Measurements from ENCODE around the gene RETREG2. TPM values are rescaled to one million over a fixed set of nuclear protein-coding genes. Genes with fewer than 3 reads are reported as not detected.

Gene RETREG2
- total RNA-seq, 4 donors from 2014 or later, result 18.2 to 216 (median 74.9) TPM

DNA sequence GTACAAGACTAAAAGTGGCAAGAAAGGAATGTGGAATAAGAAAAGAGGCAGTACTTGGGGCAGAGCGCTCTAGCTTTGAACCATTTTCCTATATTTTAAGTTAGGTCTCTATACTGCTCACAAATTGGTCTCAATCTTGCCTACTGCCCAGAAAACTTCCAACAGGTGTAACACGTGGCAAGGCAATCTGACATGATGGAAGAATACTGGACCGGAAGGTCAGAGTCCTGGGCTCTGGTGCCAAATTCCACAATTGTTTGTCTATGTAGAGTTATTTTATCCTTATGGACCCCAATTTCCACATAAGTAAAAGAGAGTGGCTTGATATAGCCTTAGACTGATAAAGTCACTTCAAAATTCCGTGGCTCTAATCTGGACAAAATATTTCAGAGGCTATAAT lies 46.3 kb upstream of the RETREG2 start:
- Histone ChIP-seq H3K9me3 (no peaks in the 10 kb centered on the region), H3K27ac (no peak overlapping the region), H3K36me3 (no peaks in the 10 kb centered on the region), H3K27me3 (no peaks in the 10 kb centered on the region), H3K4me1 (no peaks in the 10 kb centered on the region), H3K4me3 (no peak overlapping the region)
- no peak for TF ChIP-seq POLR2A (IDR thresholded peaks at IDR 0.05)
- TF ChIP-seq, protein P1, sequence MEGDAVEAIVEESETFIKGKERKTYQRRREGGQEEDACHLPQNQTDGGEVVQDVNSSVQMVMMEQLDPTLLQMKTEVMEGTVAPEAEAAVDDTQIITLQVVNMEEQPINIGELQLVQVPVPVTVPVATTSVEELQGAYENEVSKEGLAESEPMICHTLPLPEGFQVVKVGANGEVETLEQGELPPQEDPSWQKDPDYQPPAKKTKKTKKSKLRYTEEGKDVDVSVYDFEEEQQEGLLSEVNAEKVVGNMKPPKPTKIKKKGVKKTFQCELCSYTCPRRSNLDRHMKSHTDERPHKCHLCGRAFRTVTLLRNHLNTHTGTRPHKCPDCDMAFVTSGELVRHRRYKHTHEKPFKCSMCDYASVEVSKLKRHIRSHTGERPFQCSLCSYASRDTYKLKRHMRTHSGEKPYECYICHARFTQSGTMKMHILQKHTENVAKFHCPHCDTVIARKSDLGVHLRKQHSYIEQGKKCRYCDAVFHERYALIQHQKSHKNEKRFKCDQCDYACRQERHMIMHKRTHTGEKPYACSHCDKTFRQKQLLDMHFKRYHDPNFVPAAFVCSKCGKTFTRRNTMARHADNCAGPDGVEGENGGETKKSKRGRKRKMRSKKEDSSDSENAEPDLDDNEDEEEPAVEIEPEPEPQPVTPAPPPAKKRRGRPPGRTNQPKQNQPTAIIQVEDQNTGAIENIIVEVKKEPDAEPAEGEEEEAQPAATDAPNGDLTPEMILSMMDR (IDR thresholded peaks at IDR 0.05), result no peak
- no peak for DNase-seq
- intact Hi-C loops (cut with DNase I; ENCODE audit: low total_unique reads), result no loop called here

DNA sequence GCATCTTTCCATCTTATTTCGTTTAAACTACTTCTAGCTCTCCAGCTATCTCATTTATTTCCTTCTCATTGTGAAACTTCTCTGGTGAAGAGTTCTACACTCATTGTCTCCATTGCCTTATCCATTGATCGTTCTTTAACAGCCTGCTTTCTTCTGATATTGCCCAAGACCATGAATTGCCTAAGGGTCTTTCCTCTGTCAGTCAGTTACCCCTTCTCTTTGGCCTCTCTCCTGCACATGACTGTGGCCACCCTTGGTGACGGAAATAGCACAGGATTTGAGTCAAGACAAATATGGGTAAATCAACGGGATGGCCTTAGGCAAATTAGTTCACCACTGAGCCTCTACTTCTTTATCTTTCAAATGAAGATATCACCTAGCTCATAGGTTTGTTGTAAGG lies 44.1 kb upstream of the RETREG2 start:
- no peak for DNase-seq
- TF ChIP-seq, protein P1 (IDR thresholded peaks at IDR 0.05), result no peak
- TF ChIP-seq POLR2A (IDR thresholded peaks at IDR 0.05), result no peak
- intact Hi-C loops (cut with DNase I; ENCODE audit: low total_unique reads), result no loop called here
- Histone ChIP-seq H3K27me3 (no peaks in the 10 kb centered on the region), H3K36me3 (no peaks in the 10 kb centered on the region), H3K9me3 (no peaks in the 10 kb centered on the region), H3K4me1 (no peaks in the 10 kb centered on the region), H3K4me3 (no peak overlapping the region), H3K27ac (no peak overlapping the region)

DNA sequence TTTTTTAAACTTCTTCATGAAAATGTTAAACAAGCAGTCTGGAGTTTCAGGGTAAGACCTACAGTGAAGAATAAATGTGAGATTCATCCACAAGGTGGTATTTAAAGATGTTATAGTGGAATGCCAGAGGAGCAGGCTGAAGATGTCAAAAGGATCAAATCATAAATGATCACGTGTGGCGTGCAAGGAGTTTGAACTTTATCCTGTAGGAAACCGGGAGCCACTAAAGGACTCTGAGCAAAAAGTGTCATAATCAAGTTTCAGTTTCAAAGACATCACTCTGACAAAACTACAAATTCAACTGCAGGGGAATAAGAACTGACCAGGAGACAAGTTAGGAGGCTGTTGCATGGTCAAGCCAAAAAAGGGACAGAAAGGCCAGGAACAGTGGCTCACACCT lies 37.4 kb upstream of the RETREG2 start:
- no peaks in the 10 kb centered on the region for H3K36me3 ChIP-seq
- intact Hi-C loops (cut with DNase I; ENCODE audit: low total_unique reads), result no loop called here
- no peak for DNase-seq
- H3K27ac ChIP-seq, result no peak overlapping the region
- no peak for TF ChIP-seq POLR2A (IDR thresholded peaks at IDR 0.05)
- TF ChIP-seq, protein P1 (IDR thresholded peaks at IDR 0.05), result no peak
- H3K4me3 ChIP-seq, result no peak overlapping the region
- no peaks in the 10 kb centered on the region for H3K4me1 ChIP-seq
- no peaks in the 10 kb centered on the region for H3K27me3 ChIP-seq
- no peaks in the 10 kb centered on the region for H3K9me3 ChIP-seq

DNA sequence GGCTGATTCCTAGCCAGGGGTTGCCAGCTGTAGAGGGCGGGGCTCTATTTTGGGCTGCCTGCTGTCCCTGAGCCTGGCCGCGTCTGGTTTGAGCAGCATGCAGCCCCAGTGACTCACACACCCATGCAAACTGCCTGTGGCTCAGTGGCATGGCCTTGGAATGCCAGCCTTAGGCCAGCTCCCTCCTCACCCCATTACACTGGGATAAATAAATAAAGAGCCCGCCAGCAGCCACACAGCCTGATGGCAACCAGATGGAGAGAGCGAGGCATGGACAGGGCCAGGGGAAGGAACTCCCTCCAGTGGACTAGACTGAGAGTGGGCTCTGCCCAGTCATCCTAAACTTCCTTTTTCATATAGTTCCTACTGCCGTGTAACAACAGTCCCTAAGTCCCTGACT lies 35.7 kb upstream of the RETREG2 start:
- H3K9me3 ChIP-seq, result no peaks in the 10 kb centered on the region
- H3K27ac ChIP-seq, result no peak overlapping the region
- intact Hi-C loops (cut with DNase I; ENCODE audit: low total_unique reads), result no loop called here
- DNase-seq, result no peak
- TF ChIP-seq, protein P1 (IDR thresholded peaks at IDR 0.05), result no peak
- no peak for TF ChIP-seq POLR2A (IDR thresholded peaks at IDR 0.05)
- H3K36me3 ChIP-seq, result no peaks in the 10 kb centered on the region
- no peak overlapping the region for H3K4me3 ChIP-seq
- H3K27me3 ChIP-seq, result no peaks in the 10 kb centered on the region
- H3K4me1 ChIP-seq, result no peaks in the 10 kb centered on the region

DNA sequence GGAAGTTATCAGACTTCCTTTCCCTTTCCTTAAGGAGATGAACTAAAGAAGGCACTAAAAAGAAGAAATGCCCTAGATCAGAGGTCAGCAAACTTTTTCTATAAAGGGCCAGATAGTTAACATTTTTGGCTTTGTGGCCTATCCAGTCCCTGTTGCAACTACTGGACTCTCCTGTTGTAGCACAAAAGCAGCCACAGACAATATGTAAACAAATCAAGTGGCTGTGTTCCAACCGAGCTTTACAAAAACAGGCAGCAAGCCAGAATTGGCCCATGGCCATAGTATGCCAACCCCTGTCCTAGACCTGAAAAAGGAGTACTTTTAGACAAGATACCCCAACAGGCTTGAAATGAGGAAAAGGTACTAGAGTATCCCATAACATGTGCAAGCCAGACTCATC lies 28.4 kb upstream of the RETREG2 start:
- H3K4me1 ChIP-seq, result no peaks in the 10 kb centered on the region
- H3K4me3 ChIP-seq, result no peak overlapping the region
- H3K9me3 ChIP-seq, result no peaks in the 10 kb centered on the region
- H3K36me3 ChIP-seq, result no peaks in the 10 kb centered on the region
- no peak for DNase-seq
- H3K27me3 ChIP-seq, result no peaks in the 10 kb centered on the region
- intact Hi-C loops (cut with DNase I; ENCODE audit: low total_unique reads), result no loop called here
- no peak overlapping the region for H3K27ac ChIP-seq
- TF ChIP-seq, protein P1 (IDR thresholded peaks at IDR 0.05), result no peak
- TF ChIP-seq POLR2A (IDR thresholded peaks at IDR 0.05), result no peak

All from uterus (tissue), 4 donors.